Measurements from ENCODE around the gene KCNA1.

GRCh38 chr12:4899364-4899763 is 10.3 kb upstream of the KCNA1 start:
- TF ChIP-seq CTCF (IDR thresholded peaks at IDR 0.05; ENCODE audit: low read length) (peak; percentile 28; the same call in 1 of the 2 replicates), EZH2 (IDR thresholded peaks at IDR 0.05; ENCODE audit: borderline replicate concordance, low read length) (no peak)

Data from OCI-LY1 (cell line).